H54 (cell line): Measurements from ENCODE around the gene EPN2.
A peak's percentile ranks its signal among the peaks of the same experiment; 100 is the strongest.

ENCODE experiments used
- DNase-seq: peaks from one replicate; pipeline ENCODE4 v3.0.0; 2011; ENCODE audit warnings: low spot score, mixed read lengths; ENCODE audit not compliant: insufficient read length
- FAIRE-seq: peaks from 3 replicates; lab custom pipeline; 2011; peaks lifted over from hg19 to GRCh38; lab: Jason Lieb, UNC
- POLR2A ChIP-seq: IDR thresholded peaks from 2 replicates; pipeline ENCODE4 v1.6.1; 2011; ENCODE audit warnings: low read depth, mild to moderate bottlenecking, low read length

Gene EPN2

DNA sequence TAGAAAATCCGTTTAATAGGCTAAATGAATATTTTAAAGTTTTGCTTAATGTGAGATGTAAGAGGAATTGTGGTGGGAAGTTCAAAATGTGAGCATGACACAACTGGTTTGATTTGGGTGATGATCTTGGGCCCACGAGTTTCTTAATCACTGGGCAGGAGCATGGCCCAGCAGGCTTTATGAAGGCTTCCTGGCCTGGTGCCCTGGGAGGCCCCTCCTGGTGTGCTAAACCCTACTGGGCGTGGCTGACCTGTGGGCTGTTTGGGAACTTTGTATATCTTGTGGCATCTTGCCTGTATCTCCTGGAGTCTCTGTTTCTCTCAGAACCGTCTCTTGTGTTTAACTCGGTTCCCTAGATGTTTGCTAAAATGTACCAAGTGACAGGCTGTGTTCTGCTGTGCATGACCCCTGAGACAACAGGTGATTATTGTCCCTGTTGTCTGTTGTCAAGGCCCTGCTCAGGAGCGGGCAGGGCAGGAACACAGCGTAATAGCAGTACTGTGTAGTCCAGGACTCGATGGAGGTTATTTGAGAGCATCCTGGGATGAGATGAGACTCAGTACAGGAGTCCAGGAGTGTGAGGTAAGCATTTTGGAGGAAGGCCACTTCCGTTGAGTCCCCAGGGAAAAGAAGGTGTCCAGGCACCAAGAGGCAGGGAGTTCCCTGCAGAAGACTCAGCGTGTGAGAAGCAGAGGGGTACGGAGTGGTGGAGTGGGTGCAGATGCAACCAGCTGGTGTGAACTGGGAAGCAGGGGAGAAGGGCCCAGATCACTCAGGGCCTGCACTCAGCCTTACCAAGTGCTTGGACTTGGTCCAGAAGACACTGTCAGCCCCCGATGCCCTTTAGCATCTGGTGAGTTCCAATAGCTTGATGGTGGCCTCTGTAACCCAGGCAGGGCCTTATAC lies 76.8 kb downstream of the EPN2 start:
- no peak for FAIRE-seq
- no peak for DNase-seq
- TF ChIP-seq POLR2A: no peak

DNA sequence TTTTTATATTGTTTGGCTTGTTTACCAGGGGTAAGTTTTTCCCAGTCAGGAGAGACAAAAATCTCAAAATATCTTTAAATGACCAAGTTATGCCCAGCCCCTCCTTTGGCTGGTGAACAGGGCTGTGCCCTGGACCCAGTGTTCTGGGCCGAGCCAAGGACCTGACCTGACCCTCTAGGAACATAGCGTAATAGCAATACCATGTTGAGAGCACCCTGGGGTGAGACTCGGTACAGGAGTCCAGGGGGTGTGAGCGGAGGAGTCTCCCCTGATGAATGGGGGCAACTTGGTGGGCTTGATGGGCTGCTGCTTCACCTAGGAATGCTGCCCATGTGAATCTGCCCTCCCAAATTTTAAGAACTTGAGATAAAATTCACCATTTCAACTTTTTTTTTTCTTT lies 77.9 kb downstream of the EPN2 start:
- FAIRE-seq (no peak), DNase-seq (no peak)
- TF ChIP-seq POLR2A: no peak

DNA sequence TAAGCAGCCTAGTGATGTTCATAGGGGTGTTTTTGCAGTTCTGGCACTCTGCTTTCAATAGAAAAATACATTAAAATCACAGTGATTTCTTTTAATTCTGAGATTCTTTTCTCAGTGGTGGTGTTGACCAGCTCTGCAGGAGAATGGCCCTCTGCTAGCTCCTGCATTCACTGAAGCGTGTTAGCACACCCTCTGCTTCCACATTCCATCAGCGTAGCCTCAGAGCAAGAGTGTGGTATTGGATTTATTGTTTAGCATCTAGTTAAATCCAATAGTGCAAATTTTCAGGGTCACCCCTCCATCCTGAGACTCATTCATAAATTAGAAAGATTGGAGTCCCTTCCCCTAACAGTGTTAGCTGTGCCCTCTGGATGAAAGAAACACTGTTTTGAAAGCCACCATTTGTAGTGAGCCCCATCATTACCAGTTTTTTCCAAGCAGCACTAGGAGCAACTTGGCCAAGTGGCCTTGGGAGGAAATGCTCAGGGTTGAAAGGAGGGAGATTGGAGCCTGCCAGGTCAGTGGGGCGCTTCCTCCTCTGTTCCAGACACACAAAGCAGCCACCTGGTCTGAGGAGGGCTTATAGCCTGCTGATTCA lies 79.7 kb downstream of the EPN2 start:
- DNase-seq: no peak
- no peak for TF ChIP-seq POLR2A
- FAIRE-seq: no peak

DNA sequence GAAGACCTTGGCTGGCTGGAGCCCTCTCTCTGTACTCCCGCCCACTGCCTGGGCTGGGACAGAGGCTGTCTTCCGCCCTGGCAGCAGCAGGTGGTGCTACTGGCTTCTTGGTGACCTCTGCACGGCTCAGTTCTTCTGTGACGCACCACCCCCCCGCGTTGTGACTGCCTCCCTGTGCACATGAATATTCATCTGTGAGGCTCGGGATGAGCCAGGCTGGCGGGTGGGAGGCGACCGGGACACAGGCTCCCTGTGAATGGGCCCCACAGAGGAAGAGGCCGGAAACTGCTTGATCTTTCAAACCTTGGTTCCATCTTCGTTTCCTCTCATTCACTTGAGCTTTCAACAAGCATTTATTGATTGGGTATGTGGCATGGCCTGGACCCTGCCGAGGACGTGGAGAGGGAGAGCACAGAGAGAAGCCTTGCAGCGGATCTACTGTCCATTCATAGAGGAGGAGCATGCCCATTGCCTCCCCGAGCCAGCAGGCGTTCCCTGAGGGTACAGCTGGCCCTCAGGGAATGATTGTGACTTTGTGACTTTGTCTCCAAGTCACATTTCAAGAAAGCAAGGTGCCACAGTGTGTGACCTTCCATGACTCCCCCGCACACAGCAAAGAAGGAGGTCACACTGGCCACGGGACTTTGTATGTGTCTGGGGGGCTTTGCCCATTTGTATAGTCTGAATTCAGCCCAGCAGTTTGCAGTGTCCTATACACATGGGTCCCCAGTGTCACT lies 80.4 kb downstream of the EPN2 start:
- FAIRE-seq (no peak), DNase-seq (no peak)
- no peak for TF ChIP-seq POLR2A

DNA sequence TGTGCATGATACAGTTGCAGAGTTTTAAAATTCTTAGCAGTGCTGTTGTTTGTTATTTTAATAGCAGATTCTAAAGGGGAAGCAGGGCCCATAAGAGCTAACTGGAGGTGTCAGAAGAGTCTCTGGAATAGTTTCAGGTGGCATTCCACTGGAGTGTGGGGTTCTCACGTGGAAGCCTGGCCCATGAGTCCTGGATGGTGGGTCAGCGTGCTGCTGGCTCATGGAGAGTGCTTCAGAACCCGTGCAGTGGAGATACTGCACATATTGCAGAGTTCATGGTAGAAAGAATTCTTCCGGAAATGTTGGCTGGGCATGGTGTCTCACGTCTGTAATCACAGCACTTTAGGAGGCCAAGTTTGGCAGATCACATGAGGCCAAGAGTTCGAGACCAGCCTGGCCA lies 81.4 kb downstream of the EPN2 start:
- DNase-seq: no peak
- FAIRE-seq: no peak
- TF ChIP-seq POLR2A: no peak

DNA sequence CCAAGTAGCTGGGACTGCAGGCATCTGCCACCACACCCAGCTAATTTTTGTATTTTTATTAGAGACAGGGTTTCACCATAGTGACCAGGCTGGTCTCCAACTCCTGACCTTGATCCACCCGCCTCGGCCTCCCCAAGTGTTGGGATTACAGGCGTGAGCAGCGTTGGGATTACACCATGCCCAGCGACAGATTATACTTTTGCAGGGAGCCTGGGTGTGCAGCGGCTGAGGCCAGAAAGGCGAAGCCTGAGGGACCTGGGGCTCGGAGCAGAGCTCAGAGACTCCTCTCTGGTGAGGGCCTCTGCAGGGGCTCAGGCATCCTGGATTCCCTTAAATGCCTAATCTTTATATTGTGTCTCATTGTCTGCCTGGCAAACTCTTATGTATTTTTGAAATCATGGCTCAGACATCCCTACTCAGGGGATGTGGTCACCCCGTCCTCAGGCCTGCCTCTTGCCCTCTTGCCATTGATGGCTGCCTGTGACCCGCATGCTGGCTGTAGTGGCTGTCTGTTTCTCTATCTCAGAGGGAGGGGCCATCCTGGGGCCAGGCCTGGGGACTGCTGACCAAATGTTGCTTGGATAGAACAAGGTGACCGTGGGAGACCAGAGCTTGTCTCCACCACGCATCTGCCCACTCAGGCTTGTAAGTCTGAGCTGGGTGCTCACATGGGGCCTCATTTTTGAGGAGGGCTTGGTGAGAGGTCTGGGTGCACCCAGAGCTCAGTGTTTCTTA lies 82.8 kb downstream of the EPN2 start:
- TF ChIP-seq POLR2A: no peak
- no peak for FAIRE-seq
- DNase-seq: no peak

DNA sequence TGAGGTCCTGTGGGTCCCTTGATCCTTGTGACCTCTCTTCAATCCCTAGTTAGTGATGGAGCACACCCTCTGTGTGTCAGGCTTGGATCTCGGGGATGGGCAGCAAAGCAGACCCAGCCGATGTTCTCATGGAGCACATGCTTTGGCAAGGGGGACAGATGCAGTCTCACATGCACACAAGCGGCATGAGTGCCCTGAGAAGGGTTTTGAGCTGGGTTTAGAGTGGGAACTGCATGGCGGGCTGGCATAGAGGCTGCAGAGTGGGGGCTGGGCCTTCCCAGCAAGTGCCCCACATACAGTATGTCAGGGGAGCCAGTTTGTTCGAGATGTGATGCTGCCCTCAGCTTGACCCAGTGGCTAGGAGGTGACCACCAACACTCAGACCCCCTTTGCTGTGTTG lies 83.7 kb downstream of the EPN2 start:
- no peak for TF ChIP-seq POLR2A
- DNase-seq: no peak
- FAIRE-seq: no peak

DNA sequence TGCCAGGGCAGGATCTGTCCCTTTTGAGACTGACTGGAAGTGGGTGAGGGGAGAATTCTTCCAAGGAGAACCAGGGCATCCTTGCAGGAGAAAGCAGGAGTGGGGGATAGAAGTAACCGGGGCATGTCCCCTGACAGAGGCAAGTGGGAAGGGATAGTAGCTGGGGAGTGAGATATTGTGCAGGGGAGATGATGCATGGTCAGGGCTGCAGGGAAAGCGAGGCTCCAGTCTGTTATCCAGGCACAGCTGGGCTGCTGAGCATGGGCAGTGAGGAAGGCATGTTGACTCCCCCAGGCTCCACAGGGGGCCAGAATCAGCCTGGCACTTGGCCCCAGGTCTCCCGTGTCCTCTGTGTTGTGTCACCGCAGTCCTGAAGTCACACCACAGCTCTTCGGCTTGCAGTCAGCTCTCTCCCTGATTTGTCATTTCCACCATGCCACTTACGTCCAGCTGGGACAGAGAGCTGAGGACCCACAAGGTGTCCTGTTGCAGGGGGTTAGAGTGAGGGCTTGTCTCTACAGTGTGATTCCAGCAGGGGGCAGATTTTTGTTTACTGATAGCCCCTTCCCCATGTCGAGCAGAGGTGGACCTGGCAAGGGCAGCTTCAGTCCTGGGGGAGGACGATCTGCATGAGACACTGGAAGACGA lies 84.4 kb downstream of the EPN2 start:
- DNase-seq: no peak
- no peak for TF ChIP-seq POLR2A
- no peak for FAIRE-seq

DNA sequence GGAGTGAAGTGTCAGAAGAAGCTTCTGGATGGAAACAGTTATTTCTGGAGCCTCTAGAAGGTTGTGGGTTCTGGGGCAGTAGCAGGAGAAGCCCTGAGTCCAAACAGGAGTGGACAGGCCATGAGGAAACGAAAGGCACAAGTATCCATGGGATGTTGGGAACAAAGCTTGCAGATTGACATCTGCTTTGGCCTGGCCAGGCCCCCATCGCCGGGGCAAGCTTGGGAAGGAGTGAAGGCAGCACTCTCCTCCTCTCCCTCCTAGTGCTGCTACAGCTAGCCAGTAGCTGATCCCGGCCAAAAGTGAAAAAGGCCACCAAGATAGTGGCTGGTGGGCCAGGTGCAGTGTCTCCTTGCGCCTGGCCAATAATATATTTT lies 85.0 kb downstream of the EPN2 start:
- no peak for TF ChIP-seq POLR2A
- DNase-seq: no peak
- FAIRE-seq: no peak

DNA sequence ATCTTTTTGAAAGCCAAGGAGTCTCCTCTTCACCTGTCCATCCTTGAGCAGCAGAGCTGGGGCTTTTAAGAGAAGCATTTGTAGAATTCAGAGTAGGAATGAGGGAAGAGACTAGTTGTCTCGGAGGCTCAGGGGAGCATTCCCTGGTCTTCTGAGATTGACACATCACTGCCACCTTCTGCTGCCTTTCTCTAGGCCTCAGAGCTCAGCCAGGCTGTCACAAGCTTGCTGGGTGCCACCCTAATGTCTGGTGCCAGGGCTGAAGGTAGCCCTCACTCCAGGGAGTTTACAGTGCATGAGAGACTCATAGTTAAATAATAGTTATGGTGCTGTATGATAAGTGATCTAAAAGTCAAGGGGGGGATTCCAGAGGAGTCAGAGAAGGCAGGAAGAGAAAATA lies 85.7 kb downstream of the EPN2 start:
- no peak for TF ChIP-seq POLR2A
- DNase-seq: no peak
- FAIRE-seq: no peak

DNA sequence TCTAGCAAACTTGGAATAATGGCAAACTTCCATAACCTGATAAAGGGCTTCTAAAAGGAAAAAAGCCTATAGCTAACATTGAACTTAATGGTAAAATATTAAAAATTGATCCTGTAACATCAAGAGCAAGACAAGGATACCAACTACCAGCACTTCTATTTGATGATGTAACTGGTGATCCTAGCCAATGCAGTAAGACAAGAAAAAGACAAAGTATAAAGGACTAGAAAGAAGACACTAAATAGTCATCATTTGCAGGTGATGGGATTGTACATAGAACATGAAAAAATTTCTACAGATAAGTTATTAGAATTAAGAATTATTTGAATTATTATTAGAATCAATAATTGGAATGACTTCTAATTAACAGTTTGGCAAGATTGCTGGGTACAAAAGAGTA lies 88.4 kb downstream of the EPN2 start:
- FAIRE-seq (no peak), DNase-seq (no peak)
- no peak for TF ChIP-seq POLR2A

DNA sequence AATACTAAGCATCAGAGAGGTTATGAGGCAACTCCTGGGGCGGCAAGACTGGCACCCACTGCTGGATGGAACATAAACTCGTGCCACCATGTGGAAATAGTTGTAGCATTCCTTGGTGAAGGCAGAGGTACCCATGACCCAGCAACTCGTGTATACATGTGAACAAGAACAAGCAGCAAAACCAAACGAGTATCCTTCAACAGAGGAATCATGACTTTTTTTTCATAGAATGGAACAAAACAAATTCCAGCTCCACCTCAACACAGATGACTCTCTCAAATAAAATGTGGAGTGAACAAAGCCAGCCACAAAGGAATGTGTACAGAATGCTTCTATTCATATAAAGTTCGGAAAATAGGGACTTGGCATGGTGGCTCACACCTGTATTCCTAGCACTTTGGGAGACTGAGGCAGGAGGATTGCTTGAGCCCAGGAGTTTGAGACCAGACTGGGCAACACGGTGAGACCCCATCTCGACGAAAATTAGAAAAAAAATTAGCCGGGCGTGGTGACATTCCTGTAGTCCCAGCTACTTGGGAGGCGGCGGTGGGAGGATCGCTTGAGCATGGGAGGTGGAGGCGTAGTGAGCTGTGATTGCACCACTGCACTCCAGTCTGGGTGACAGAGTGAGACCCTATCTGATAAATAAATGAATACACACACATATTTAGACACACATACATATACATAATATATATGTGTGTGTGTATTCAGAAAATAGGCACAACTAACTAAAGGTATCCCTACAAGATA lies 90.0 kb downstream of the EPN2 start:
- no peak for TF ChIP-seq POLR2A
- FAIRE-seq: peak; percentile 96
- peak; percentile 79 for DNase-seq
